ENCODE results near the gene GPATCH1. TPM values are rescaled to one million over a fixed set of nuclear protein-coding genes. Genes with fewer than 3 reads are reported as not detected.
"Not testable (repeated sequence)": the region's sequence is repeated elsewhere in the genome, so short reads cannot be mapped to it uniquely, and the experiment has no call there.

Gene GPATCH1
- total RNA-seq, 1 experiment from 2014 or later, result 34.7 TPM

DNA sequence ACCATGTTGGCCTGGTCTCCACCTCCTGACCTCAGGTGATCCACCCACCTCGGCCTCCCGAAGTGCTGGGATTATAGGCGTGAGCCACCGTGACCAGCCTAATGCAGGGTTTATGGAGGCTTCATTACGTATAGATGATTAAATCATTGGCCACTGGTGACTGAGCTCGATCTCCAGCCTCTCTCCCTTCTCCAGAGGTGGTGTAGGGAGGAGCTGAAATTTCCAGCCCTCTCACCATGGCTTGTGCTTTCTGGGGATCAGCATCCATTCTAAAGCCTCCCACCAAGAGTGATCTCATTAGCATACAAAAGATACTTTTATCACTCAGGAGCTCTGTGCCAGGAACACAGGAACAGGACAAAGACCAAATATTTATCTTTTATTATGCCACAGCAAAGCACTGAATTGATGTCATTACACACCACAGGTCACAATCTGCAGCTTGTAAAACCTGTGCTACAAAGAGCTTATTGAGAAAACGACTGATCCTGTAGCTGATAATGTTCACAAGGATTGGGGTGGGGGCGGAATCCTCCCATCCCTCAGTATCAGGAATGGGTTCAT, 48.7 kb upstream of the GPATCH1 start:
- Histone ChIP-seq H3K4me1 (ENCODE audit: control insufficient read depth, insufficient read depth, low read length) (peaks cover 18% of the 10 kb centered on the region), H3K4me3 (ENCODE audit: low read depth in 2 of 2, low read length in 2 of 2) (no peak overlapping the region), H3K27ac (ENCODE audit: low read length) (peak overlapping the region; percentile 71), H3K36me3 (ENCODE audit: control insufficient read depth, insufficient read depth, low read length) (peaks cover 6% of the 10 kb centered on the region; the same call in 1 of the 2 replicates), H3K27me3 (ENCODE audit: control insufficient read depth, insufficient read depth, low read length) (no peaks in the 10 kb centered on the region), H3K9me3 (ENCODE audit: control insufficient read depth, insufficient read depth, low read depth, low read length) (peaks cover 2% of the 10 kb centered on the region; the same call in 1 of the 2 replicates)
- DNase-seq (ENCODE audit: low read depth, low spot score), result no peak
- intact Hi-C loops (cut with micrococcal nuclease; ENCODE audit: unreplicated experiment) (no loop called here), in situ Hi-C loops (cut with HindIII; ENCODE audit: low pct_unique_long_range_greater_than_20kb, low sequenced_read_pairs) (no loop called here)
- ATAC-seq, result peak; percentile 15; the same call in 1 of the 2 replicates
- BruUV-seq (replicated peaks), result TSS peak; percentile 36
- peak; percentile 74 for TF ChIP-seq TCF7L2 (IDR thresholded peaks at IDR 0.05; ENCODE audit: low read depth, low read length)
- no peak for TF ChIP-seq SIN3A (IDR thresholded peaks at IDR 0.05; ENCODE audit: borderline replicate concordance, insufficient read depth, low read depth, low read length)
- no peak for TF ChIP-seq POLR2AphosphoS5 (IDR thresholded peaks at IDR 0.05; ENCODE audit: low read depth, low read length)
- TF ChIP-seq, protein P1, sequence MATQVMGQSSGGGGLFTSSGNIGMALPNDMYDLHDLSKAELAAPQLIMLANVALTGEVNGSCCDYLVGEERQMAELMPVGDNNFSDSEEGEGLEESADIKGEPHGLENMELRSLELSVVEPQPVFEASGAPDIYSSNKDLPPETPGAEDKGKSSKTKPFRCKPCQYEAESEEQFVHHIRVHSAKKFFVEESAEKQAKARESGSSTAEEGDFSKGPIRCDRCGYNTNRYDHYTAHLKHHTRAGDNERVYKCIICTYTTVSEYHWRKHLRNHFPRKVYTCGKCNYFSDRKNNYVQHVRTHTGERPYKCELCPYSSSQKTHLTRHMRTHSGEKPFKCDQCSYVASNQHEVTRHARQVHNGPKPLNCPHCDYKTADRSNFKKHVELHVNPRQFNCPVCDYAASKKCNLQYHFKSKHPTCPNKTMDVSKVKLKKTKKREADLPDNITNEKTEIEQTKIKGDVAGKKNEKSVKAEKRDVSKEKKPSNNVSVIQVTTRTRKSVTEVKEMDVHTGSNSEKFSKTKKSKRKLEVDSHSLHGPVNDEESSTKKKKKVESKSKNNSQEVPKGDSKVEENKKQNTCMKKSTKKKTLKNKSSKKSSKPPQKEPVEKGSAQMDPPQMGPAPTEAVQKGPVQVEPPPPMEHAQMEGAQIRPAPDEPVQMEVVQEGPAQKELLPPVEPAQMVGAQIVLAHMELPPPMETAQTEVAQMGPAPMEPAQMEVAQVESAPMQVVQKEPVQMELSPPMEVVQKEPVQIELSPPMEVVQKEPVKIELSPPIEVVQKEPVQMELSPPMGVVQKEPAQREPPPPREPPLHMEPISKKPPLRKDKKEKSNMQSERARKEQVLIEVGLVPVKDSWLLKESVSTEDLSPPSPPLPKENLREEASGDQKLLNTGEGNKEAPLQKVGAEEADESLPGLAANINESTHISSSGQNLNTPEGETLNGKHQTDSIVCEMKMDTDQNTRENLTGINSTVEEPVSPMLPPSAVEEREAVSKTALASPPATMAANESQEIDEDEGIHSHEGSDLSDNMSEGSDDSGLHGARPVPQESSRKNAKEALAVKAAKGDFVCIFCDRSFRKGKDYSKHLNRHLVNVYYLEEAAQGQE (IDR thresholded peaks at IDR 0.05; ENCODE audit: insufficient read depth in 1 of 2, low read depth in 2 of 2, low read length in 1 of 2), result no peak
- ChIA-PET CTCF (interaction anchor here (0.6 kb wide), 2 partner anchors 124 to 402 kb away, joined by 3 read pairs; no protein-coding TSS in a partner anchor), POLR2A (interaction anchor here (0.7 to 1.2 kb wide), 2 partner anchors 17 to 33 kb away, joined by 3 to 5 read pairs; partner anchors contain the start of gene RHPN2)

DNA sequence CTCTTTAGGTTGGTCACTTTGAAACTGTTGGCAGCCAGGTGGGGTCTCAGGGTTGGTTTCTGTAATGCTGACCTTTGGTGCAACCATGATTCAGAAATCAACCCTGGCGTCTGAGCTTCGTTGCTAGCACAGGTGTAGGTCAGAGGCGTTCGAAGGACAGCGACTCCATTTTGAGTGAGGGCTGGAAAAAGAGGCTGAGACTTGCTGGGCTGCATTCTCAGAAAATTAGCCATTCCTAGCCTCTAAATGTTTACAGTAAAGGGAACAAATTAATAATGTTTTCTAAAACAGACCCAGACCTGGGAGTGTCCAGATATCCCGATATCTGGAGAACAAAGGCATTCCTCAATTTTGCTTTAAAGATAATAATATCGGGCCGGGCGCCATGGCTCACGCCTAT, 45.5 kb upstream of the GPATCH1 start:
- no TSS peak for BruUV-seq (replicated peaks)
- DNase-seq (ENCODE audit: low read depth, low spot score), result no peak
- no peak for ATAC-seq
- Histone ChIP-seq H3K4me1 (ENCODE audit: control insufficient read depth, insufficient read depth, low read length) (peaks cover 30% of the 10 kb centered on the region), H3K9me3 (ENCODE audit: control insufficient read depth, insufficient read depth, low read depth, low read length) (no peaks in the 10 kb centered on the region), H3K27ac (ENCODE audit: low read length) (peak overlapping the region; percentile 12), H3K36me3 (ENCODE audit: control insufficient read depth, insufficient read depth, low read length) (peaks cover 6% of the 10 kb centered on the region; the same call in 1 of the 2 replicates), H3K27me3 (ENCODE audit: control insufficient read depth, insufficient read depth, low read length) (no peaks in the 10 kb centered on the region), H3K4me3 (ENCODE audit: low read depth in 2 of 2, low read length in 2 of 2) (no peak overlapping the region)
- ChIA-PET CTCF (no interaction called here), POLR2A (no interaction called here)
- intact Hi-C loops (cut with micrococcal nuclease; ENCODE audit: unreplicated experiment), result no loop called here
- TF ChIP-seq, protein P2, sequence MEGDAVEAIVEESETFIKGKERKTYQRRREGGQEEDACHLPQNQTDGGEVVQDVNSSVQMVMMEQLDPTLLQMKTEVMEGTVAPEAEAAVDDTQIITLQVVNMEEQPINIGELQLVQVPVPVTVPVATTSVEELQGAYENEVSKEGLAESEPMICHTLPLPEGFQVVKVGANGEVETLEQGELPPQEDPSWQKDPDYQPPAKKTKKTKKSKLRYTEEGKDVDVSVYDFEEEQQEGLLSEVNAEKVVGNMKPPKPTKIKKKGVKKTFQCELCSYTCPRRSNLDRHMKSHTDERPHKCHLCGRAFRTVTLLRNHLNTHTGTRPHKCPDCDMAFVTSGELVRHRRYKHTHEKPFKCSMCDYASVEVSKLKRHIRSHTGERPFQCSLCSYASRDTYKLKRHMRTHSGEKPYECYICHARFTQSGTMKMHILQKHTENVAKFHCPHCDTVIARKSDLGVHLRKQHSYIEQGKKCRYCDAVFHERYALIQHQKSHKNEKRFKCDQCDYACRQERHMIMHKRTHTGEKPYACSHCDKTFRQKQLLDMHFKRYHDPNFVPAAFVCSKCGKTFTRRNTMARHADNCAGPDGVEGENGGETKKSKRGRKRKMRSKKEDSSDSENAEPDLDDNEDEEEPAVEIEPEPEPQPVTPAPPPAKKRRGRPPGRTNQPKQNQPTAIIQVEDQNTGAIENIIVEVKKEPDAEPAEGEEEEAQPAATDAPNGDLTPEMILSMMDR (IDR thresholded peaks at IDR 0.05), result no peak
- TF ChIP-seq, protein P1 (IDR thresholded peaks at IDR 0.05; ENCODE audit: insufficient read depth in 1 of 2, low read depth in 2 of 2, low read length in 1 of 2), result no peak
- TF ChIP-seq SIN3A (IDR thresholded peaks at IDR 0.05; ENCODE audit: borderline replicate concordance, insufficient read depth, low read depth, low read length), result no peak
- TF ChIP-seq POLR2AphosphoS5 (IDR thresholded peaks at IDR 0.05; ENCODE audit: low read depth, low read length), result no peak
- no peak for TF ChIP-seq TCF7L2 (IDR thresholded peaks at IDR 0.05; ENCODE audit: low read depth, low read length)
- in situ Hi-C loops (cut with HindIII; ENCODE audit: low pct_unique_long_range_greater_than_20kb, low sequenced_read_pairs), result no loop called here

DNA sequence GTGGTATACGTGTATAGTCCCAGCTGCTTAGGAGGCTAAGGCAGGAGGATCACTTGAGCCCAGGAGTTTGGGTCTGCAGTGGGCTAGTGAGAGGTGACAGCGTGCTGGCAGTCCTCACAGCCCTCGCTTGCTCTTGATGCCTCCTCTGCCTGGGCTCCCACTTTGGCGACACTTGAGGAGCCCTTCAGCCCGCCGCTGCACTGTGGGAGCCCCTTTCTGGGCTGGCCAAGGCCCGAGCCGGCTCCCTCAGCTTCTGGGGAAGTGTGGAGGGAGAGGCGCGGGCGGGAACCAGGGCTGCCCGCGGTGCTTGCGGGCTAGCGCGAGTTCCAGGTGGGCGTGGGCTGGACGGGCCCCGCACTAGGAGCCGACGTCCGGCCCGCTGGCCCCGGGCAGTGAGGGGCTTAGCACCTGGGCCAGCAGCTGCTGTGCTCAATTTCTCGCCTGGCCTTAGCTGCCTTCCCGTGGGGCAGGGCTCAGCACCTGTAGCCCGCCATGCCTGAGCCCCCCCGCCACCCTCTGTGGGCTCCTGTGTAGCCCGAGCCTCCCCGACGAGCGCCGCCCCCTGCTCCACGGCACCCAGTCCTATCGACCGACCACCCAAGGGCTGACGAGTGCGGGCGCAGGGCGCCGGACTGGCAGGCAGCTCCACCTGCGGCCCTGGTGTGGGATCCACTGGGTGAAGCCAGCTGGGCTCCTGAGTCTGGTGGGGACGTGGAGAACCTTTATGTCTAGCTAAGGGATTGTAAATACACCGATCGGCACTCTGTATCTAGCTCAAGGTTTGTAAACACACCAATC, 44.4 kb upstream of the GPATCH1 start:
- H3K36me3 ChIP-seq (ENCODE audit: control insufficient read depth, insufficient read depth, low read length); H3K4me3 ChIP-seq (ENCODE audit: low read depth in 2 of 2, low read length in 2 of 2); DNase-seq (ENCODE audit: low read depth, low spot score); H3K27ac ChIP-seq (ENCODE audit: low read length); ATAC-seq; in situ Hi-C loops (cut with HindIII; ENCODE audit: low pct_unique_long_range_greater_than_20kb, low sequenced_read_pairs); POLR2A ChIA-PET; intact Hi-C loops (cut with micrococcal nuclease; ENCODE audit: unreplicated experiment); H3K9me3 ChIP-seq (ENCODE audit: control insufficient read depth, insufficient read depth, low read depth, low read length); H3K27me3 ChIP-seq (ENCODE audit: control insufficient read depth, insufficient read depth, low read length); BruUV-seq (replicated peaks); CTCF ChIA-PET: not testable (repeated sequence)
- H3K4me1 ChIP-seq (ENCODE audit: control insufficient read depth, insufficient read depth, low read length), result peaks cover 41% of the 10 kb centered on the region
